Natural killer cell treated with Interleukin-12 subunit alpha and Interleukin-12 subunit beta and Interleukin-15 and Interleukin-18, amount 100 ng/mL, for 72 hours (primary cell): ENCODE results near the gene BCAM. TPM values are rescaled to one million over a fixed set of nuclear protein-coding genes. Genes with fewer than 3 reads are reported as not detected.

Source experiments
- ATAC-seq, 2 donors: fragments of 150-1000 bp; cut with Tn5 transposase in 1 of 2; sonication (Bioruptor Pico), chemical (Tn5 transposase) in 1 of 2; 2 replicates each; pipeline ENCODE4 v1.10.0; 2021
- DNase-seq: peaks from one replicate; pipeline ENCODE4 v3.0.0; 2022; ENCODE audit warnings: low spot score
- H3K27ac Mint-ChIP-seq, 2 donors: 1 replicate in 1 of 2; 2 replicates in 1 of 2; pipeline ENCODE4 v1.8.0; 2022; ENCODE audit warnings: mixed read lengths in 2 of 2, mild to moderate bottlenecking in 1 of 2, moderate library complexity in 1 of 2
- H3K27me3 Mint-ChIP-seq, 2 donors: 1 replicate in 1 of 2; 2 replicates in 1 of 2; pipeline ENCODE4 v1.8.0; 2022; ENCODE audit warnings: mixed read lengths in 2 of 2
- H3K36me3 Mint-ChIP-seq: one replicate; pipeline ENCODE4 v1.8.0; 2022; ENCODE audit warnings: mixed read lengths
- H3K4me1 Mint-ChIP-seq, 2 donors: 1 replicate in 1 of 2; 2 replicates in 1 of 2; pipeline ENCODE4 v1.8.0; 2022; ENCODE audit warnings: low read depth in 2 of 2, mixed read lengths in 2 of 2, mild to moderate bottlenecking in 1 of 2
- H3K4me3 Mint-ChIP-seq: one replicate; pipeline ENCODE4 v1.8.0; 2022; ENCODE audit warnings: mixed read lengths
- H3K9me3 Mint-ChIP-seq: 2 replicates; pipeline ENCODE4 v1.8.0; 2022; ENCODE audit warnings: mixed read lengths
- total RNA-seq, 2 donors: library from RNA; stranded (reverse); gene quantifications; one replicate each; pipeline ENCODE4 v1.2.3, GENCODE V29; 2022

The BCAM gene
- total RNA-seq, 2 donors from 2014 or later = not detected

DNA sequence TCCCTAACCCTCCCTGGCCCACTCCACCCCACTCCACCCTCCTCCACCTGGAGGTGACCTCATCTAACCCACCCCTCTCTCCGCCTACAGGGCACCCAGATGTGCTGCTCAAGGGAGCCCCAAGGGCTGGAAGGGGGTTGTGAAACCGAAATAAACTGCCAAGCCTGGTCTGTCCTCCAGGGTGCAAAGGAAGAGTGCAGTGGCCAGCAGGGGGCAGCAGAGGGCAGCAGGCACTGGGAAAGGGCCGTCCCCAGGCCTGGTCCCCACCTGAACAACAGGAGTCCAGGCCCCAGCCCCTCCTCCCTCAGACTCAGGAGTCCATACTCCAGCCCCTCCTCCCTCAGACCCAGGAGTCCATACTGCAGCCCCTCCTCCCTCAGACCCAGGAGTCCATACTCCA is 8.4 kb upstream of the BCAM start:
- Mint-ChIP-seq H3K9me3 (no peaks in the 10 kb centered on the region), H3K4me1 (no peaks in the 10 kb centered on the region), H3K27ac (no peak overlapping the region), H3K4me3 (no peak overlapping the region), H3K36me3 (no peaks in the 10 kb centered on the region), H3K27me3 (no peaks in the 10 kb centered on the region)
- ATAC-seq = peak; percentile 91 to 95
- peak; percentile 85 for DNase-seq

DNA sequence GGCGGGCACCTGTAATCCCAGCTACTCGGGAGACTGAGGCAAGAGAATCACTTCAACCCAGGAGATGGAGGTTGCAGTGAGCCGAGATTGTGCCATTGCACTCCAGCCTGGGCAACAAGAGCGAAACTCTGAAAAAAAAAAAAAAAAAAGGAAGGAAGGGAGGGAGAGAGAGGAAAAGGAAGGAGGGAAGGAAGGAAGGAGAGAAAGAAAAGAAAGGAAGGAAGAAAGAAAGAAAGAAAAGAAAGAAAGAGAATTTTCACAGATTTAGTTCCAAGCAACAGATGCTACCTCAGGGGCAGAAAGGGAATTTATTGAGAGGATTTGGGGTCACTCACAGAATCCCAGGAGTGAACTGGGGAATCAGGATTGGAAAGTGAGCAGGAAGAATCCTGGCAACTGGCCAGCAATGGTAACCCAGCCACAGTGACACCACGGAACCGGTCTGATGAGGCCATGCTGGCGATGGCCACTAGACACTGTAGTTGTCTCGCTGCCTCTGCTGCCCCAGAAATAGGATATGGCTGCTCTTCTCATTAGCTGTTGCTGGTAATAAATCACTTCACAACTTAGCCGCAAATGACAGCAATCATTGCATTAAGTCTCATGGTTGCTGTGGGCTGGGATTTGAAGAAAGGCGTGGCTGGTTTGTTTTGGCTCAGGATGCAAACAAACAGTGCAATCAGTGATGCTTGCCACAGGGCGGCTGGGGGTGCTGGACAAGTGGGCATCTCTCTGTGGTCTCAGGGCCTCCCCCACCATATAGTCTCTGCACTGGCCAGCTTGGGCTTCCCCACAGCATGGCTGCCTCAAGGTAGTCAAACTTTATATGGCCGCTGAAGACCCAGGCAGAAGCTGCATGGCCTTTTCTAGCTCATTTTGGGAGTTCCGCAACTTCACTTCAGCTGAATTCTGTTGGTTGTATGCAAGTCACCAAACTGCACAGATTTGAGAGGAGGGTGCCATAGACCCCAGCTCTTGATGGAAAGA is 5.2 kb upstream of the BCAM start:
- no peaks in the 10 kb centered on the region for H3K36me3 Mint-ChIP-seq
- no peak overlapping the region for H3K4me3 Mint-ChIP-seq
- no peak for ATAC-seq
- no peak for DNase-seq
- H3K27me3 Mint-ChIP-seq = peaks cover 0 to 5% of the 10 kb centered on the region in 2 donors
- H3K4me1 Mint-ChIP-seq = no peaks in the 10 kb centered on the region
- H3K27ac Mint-ChIP-seq = peak overlapping the region in 1 of 2 donors; percentile 28
- no peaks in the 10 kb centered on the region for H3K9me3 Mint-ChIP-seq

DNA sequence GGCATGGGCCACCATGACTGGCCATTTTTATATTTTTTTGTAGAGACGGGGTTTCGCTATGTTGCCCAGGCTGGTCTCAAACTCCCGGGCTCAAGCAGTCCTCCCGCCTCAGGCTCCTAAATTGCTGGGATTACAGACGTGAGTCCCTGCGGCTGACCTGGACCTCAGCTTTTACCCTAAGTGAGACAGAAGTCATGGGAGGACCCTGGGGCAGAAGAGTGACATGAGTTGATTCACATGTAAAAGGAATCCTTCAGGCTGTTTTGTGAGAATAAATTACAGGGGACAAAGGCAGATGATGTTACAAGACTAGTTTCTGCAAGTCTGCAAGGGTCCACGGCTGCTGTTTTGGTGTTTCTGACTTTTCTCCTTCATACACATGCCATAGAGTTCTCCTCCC is 2.6 kb upstream of the BCAM start:
- Mint-ChIP-seq H3K27ac (no peak overlapping the region), H3K27me3 (peaks cover 0 to 8% of the 10 kb centered on the region in 2 donors), H3K4me1 (no peaks in the 10 kb centered on the region), H3K36me3 (no peaks in the 10 kb centered on the region), H3K4me3 (no peak overlapping the region), H3K9me3 (no peaks in the 10 kb centered on the region)
- no peak for DNase-seq
- no peak for ATAC-seq

DNA sequence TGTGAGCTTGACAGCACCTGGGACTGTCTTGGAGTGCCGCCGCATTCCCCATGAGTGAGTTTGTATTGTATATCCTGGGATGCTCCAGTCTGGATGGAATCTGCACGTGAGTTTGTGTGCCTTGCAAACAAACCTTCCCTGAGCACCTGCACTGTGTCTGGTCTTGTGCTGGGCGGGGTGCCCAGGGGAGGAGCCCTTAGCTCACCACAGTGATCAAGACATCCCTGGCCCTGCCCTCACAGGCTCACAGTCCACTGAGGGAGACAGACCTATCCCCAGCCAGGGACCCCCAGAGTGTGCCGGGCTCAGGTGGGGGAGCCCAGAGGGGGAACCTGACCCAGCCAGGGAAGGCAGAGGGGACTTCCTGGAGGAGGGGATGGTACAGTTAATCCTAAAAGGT is 1.7 kb upstream of the BCAM start:
- Mint-ChIP-seq H3K27ac (no peak overlapping the region), H3K9me3 (no peaks in the 10 kb centered on the region), H3K4me3 (no peak overlapping the region), H3K36me3 (no peaks in the 10 kb centered on the region), H3K4me1 (no peaks in the 10 kb centered on the region), H3K27me3 (peaks cover 0 to 8% of the 10 kb centered on the region in 2 donors)
- DNase-seq (no peak), ATAC-seq (no peak)

DNA sequence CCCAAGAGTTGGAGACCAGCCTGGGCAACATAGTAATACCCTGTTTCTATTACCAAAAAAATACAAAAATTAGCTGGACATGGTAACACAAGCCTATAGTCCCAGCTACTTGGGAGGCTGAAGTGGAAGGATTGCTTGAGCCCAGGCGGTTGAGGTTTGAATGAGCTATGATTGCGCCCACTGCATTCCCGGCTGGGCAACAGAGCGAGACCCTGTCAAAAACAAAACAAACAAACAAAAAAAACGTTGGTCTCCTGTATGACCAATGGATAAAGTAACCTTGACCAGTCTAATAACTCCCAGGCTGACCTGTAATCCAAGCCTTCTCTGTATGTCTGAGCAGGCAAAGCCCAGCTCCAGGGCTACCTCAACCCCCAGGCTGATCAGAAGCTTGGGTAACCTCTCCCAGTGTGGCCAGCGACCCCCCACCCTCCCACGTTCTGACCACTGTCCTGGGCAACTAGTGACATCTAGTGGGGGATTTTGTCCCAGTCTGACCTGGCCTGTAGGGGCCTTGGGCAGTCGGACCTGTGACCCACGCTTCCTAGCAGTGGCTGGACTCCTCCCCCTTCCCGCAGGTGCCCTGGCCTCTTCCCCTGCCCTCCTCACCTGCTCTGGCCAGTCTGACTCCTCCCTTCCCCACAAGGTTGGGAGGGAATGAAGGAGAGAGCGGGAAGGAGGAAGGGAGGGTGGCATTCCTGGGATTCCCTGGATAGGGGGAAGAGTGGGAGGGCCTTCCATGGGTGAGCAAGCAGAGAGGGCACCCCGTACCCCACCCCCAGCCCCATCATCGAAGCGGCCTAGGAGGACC is 1.0 kb upstream of the BCAM start:
- H3K4me1 Mint-ChIP-seq = no peaks in the 10 kb centered on the region
- no peaks in the 10 kb centered on the region for H3K9me3 Mint-ChIP-seq
- H3K4me3 Mint-ChIP-seq = peak overlapping the region; percentile 17
- DNase-seq = no peak
- H3K36me3 Mint-ChIP-seq = no peaks in the 10 kb centered on the region
- H3K27ac Mint-ChIP-seq = no peak overlapping the region
- peaks cover 0 to 8% of the 10 kb centered on the region in 2 donors for H3K27me3 Mint-ChIP-seq
- no peak for ATAC-seq

DNA sequence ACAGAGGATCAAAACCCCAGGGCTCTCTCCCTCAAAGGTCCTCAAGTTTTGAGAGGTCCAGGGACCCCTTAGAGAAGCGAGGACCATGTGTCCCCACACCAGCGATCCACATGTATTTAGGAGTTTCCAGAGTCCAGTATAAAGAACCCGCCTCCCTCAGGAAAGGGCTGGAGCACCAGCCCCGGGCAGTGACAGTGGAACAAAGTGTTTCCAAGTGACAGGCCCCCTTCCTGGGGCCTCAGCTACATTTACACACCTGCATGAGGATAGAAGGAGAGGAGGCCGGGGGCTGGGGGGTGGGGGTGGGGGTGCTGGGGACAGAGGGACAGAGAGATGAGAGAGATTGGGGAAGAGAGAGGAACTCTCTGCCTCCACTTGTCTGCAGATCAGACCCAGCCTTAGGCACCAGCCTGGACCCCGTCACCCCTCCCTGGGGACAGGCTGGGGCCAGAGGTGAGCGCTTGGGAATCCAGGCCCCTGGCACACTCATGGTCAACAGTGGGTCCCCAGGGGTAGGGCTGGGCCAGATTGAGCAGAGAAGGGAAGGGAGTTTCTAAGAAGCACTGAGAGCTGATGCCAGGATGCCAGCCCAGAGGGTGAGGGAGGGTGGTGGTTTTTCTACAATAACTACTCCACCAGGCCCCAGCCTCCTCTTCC is 802 bp downstream of the BCAM start:
- H3K4me3 Mint-ChIP-seq = no peak overlapping the region
- DNase-seq (no peak), ATAC-seq (no peak)
- peaks cover 0 to 8% of the 10 kb centered on the region in 2 donors for H3K27me3 Mint-ChIP-seq
- no peaks in the 10 kb centered on the region for H3K9me3 Mint-ChIP-seq
- H3K36me3 Mint-ChIP-seq = no peaks in the 10 kb centered on the region
- no peak overlapping the region for H3K27ac Mint-ChIP-seq
- H3K4me1 Mint-ChIP-seq = no peaks in the 10 kb centered on the region

DNA sequence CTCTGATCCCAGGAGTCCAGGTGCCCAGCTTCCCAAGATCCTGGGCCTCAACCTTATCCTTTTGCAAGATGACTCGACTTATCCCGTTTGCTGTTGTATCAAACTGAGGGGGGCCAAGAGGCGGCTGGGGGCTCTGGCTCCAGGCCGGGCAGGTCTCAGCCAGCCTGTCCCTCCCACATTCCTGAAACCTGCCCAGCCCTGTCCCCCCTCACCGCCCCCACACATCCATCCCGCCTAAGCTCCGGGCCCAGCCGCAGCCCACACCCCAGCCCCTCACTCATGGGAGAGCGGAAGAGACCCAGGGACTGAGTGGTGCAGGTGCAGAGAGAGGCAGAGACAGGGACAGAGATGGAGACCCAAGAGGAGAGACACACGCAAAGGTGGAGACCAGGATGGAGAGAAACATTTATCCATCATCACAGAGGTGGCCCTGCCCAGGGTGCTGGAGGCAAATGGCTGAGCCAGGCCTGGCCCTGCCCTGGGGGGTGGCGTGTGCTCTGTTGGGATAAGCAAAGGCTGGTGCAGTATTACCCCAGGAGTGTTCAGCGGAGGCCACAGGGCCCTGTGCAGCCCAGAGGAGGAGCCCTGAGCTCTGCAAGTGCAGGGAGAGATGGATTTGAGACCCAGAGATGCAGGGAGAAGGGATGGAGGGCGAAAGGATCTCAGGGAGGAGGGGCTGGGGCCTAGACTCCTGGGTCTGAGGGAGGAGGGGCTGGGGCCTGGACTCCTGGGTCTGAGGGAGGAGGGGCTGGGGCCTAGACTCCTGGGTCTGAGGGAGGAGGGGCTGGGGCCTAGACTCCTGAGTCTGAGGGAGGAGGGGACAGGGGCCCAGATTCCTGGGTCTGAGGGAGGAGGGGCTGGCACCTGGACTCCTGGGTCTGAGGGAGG is 1.6 kb downstream of the BCAM start:
- Mint-ChIP-seq H3K4me3 (no peak overlapping the region), H3K9me3 (no peaks in the 10 kb centered on the region), H3K36me3 (no peaks in the 10 kb centered on the region), H3K27me3 (peaks cover 0 to 8% of the 10 kb centered on the region in 2 donors), H3K27ac (no peak overlapping the region), H3K4me1 (no peaks in the 10 kb centered on the region)
- ATAC-seq = no peak
- DNase-seq = no peak

DNA sequence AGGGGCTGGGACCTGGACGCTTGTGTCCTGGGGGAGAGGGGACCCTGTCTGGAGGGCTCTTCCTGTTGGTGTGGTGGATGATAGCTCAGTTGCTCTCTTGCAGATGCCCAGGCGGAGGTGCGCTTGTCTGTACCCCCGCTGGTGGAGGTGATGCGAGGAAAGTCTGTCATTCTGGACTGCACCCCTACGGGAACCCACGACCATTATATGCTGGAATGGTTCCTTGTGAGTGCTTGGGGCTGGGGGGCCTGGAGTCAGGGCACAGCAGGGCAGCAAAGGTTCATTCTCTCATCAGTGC is 2.2 kb downstream of the BCAM start:
- no peak for DNase-seq
- no peak overlapping the region for H3K27ac Mint-ChIP-seq
- H3K4me3 Mint-ChIP-seq = no peak overlapping the region
- no peaks in the 10 kb centered on the region for H3K36me3 Mint-ChIP-seq
- no peaks in the 10 kb centered on the region for H3K4me1 Mint-ChIP-seq
- ATAC-seq = no peak
- peaks cover 0 to 8% of the 10 kb centered on the region in 2 donors for H3K27me3 Mint-ChIP-seq
- no peaks in the 10 kb centered on the region for H3K9me3 Mint-ChIP-seq

DNA sequence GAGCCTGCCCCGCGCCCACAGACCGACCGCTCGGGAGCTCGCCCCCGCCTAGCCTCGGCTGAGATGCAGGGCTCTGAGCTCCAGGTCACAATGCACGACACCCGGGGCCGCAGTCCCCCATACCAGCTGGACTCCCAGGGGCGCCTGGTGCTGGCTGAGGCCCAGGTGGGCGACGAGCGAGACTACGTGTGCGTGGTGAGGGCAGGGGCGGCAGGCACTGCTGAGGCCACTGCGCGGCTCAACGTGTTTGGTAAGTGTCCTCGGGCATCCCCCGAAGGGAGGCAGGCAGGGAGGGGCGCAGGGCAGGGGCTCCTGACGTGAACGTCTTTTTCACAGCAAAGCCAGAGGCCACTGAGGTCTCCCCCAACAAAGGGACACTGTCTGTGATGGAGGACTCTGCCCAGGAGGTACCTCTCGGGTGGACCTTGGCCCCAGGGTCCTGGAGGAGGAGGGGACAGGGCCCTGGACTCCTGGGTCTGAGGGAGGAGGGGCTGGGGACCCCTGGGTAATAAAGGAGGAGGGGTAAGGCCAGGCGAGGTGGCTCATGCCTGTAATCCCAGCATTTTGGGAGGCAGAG is 3.3 kb downstream of the BCAM start:
- Mint-ChIP-seq H3K4me1 (no peaks in the 10 kb centered on the region), H3K36me3 (no peaks in the 10 kb centered on the region), H3K27me3 (peaks cover 0 to 8% of the 10 kb centered on the region in 2 donors), H3K4me3 (no peak overlapping the region), H3K9me3 (no peaks in the 10 kb centered on the region), H3K27ac (no peak overlapping the region)
- DNase-seq (no peak), ATAC-seq (no peak)

DNA sequence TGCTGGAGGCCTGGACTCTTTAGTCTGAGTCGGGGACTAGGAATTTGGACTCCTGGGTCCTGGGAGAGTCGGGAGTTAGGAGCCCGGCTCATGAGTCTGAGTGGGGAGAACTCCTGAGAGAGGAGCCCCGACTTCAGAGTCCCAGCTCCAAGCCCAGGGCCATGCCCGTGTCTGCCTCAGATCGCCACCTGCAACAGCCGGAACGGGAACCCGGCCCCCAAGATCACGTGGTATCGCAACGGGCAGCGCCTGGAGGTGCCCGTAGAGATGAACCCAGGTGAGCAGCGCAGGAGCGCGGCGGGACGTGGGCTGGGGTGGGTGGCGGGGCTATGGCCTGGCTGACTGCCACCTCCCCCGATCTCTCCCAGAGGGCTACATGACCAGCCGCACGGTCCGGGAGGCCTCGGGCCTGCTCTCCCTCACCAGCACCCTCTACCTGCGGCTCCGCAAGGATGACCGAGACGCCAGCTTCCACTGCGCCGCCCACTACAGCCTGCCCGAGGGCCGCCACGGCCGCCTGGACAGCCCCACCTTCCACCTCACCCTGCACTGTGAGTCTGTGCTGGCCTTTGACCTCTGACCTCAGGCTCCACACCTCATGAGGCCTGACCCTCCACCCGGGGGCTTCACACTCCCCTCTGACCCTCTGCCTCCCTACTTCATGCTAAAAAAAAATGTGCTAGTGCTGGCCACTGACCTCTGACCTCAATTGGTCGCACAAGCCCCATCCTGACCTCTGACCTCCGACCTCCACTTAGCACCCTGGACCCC is 4.4 kb downstream of the BCAM start:
- ATAC-seq (no peak), DNase-seq (no peak)
- Mint-ChIP-seq H3K27ac (no peak overlapping the region), H3K4me1 (no peaks in the 10 kb centered on the region), H3K36me3 (no peaks in the 10 kb centered on the region), H3K9me3 (no peaks in the 10 kb centered on the region), H3K4me3 (no peak overlapping the region), H3K27me3 (peaks cover 0 to 6% of the 10 kb centered on the region in 2 donors)

DNA sequence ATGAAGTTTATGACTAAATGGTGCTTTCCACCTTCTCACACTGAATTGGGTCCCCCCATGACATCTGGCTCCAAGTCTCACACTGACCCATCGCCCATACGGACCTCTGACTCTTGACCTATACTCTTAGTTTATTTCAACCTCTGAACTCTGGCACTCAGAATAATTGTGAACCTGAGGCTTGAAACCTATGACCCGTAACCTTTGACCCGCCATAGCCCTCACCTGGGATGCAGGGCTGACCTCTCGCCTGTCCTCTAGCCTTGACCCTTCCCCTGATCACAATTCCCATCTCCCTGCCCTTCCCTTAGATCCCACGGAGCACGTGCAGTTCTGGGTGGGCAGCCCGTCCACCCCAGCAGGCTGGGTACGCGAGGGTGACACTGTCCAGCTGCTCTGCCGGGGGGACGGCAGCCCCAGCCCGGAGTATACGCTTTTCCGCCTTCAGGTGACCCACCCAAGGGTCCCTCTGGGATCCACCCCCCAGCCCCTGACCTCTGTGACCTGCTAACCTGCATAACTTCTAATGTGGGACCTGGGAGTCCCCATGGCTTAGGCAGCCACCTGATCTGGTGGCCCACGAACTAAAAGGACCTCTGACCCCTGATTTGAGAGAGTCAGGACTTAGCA is 5.1 kb downstream of the BCAM start:
- Mint-ChIP-seq H3K9me3 (no peaks in the 10 kb centered on the region), H3K27me3 (peaks cover 0 to 2% of the 10 kb centered on the region in 2 donors), H3K36me3 (no peaks in the 10 kb centered on the region), H3K27ac (no peak overlapping the region), H3K4me3 (no peak overlapping the region), H3K4me1 (no peaks in the 10 kb centered on the region)
- DNase-seq (no peak), ATAC-seq (no peak)

DNA sequence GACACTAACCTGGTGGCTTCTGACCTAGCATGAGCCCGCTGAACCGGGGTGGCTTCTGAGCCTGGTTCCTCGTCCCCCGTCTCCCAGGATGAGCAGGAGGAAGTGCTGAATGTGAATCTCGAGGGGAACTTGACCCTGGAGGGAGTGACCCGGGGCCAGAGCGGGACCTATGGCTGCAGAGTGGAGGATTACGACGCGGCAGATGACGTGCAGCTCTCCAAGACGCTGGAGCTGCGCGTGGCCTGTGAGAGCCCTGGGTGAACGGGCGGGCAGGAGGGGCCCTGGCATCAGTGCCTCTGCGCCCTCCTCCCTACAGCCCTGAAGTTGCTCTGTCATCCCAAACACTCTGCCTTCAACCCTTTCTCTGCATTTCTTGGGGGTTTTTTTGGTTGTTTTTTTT is 5.6 kb downstream of the BCAM start:
- Mint-ChIP-seq H3K9me3 (no peaks in the 10 kb centered on the region), H3K4me3 (no peak overlapping the region), H3K27ac (no peak overlapping the region), H3K27me3 (peaks cover 0 to 2% of the 10 kb centered on the region in 2 donors), H3K4me1 (no peaks in the 10 kb centered on the region), H3K36me3 (no peaks in the 10 kb centered on the region)
- no peak for DNase-seq
- no peak for ATAC-seq
